T-helper 2 cell treated with Interferon-gamma antibody and Interleukin-4, amounts not matched to agents 5 μg/mL and 100 μg/mL, for 36 hours (primary cell): ENCODE results near the gene JARID2.

Source experiments
- DNase-seq: peaks from one replicate; pipeline ENCODE4 v3.0.0; 2021; ENCODE audit warnings: low spot score
- H3K27ac Mint-ChIP-seq: one replicate; pipeline ENCODE4 v1.8.0; 2021; ENCODE audit warnings: mild to moderate bottlenecking, mixed read lengths
- H3K27me3 Mint-ChIP-seq: one replicate; pipeline ENCODE4 v1.8.0; 2021; ENCODE audit warnings: low read depth, mixed read lengths
- H3K36me3 Mint-ChIP-seq: one replicate; pipeline ENCODE4 v1.8.0; 2021; ENCODE audit warnings: low read depth, mixed read lengths
- H3K4me1 Mint-ChIP-seq: one replicate; pipeline ENCODE4 v1.8.0; 2021; ENCODE audit warnings: low read depth, mixed read lengths
- H3K4me3 Mint-ChIP-seq: one replicate; pipeline ENCODE4 v1.8.0; 2022; ENCODE audit warnings: mild to moderate bottlenecking, moderate library complexity, mixed read lengths
- H3K9me3 Mint-ChIP-seq: one replicate; pipeline ENCODE4 v1.8.0; 2021; ENCODE audit warnings: mixed read lengths

JARID2 gene

DNA sequence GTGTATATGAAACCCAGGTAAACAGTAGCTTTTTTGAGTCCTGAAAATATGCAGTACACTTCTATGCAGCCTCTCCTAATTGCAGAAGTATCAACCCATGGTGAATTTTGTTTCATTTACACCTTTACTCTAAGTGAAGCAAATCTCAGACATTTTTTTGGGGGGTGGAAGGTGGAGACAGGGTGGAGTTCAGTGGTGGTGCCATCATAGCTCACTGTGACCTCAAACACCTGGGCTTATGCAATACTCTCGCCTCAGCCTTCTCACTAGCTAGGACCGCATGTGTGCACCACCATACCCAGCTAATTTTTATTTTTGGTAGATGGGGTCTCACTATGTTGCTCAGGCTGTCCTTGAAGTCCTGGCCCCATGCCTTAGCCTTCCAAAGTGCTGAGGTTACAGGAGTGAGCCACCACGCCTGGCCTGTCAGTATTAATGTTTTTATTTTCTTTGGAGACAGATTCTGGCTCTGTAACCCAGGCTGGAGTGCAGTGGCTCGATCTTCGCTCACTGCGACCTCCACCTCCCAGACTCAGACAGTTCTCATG lies 80.3 kb downstream of the JARID2 start:
- Mint-ChIP-seq H3K9me3 (no peaks in the 10 kb centered on the region), H3K27me3 (no peaks in the 10 kb centered on the region), H3K4me3 (no peak overlapping the region), H3K4me1 (peaks cover 73% of the 10 kb centered on the region), H3K36me3 (peaks cover 14% of the 10 kb centered on the region), H3K27ac (no peak overlapping the region)
- no peak for DNase-seq

DNA sequence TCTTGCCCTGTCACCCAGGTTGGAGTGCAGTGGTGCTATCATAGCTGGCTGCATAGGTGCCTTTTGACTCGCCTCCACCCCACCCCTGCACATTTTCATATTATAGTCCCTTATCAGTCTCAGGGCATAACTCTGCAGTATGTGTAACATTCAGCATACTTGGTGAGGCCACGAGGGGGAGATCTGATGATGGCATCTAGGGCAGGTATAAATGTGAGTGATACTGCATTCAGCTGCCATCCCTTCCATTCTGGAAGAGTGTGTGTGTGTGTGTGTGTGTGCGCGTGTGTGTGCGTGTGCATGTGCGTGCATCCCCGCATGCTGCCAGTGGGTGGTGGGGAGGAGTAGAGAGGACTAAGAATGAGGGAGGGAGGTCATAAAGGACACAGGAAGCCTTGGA lies 81.4 kb downstream of the JARID2 start:
- H3K4me1 Mint-ChIP-seq = peaks cover 71% of the 10 kb centered on the region
- H3K9me3 Mint-ChIP-seq = no peaks in the 10 kb centered on the region
- H3K27me3 Mint-ChIP-seq = no peaks in the 10 kb centered on the region
- DNase-seq = peak; percentile 40
- H3K4me3 Mint-ChIP-seq = no peak overlapping the region
- peaks cover 13% of the 10 kb centered on the region for H3K36me3 Mint-ChIP-seq
- peak overlapping the region; percentile 3 for H3K27ac Mint-ChIP-seq

DNA sequence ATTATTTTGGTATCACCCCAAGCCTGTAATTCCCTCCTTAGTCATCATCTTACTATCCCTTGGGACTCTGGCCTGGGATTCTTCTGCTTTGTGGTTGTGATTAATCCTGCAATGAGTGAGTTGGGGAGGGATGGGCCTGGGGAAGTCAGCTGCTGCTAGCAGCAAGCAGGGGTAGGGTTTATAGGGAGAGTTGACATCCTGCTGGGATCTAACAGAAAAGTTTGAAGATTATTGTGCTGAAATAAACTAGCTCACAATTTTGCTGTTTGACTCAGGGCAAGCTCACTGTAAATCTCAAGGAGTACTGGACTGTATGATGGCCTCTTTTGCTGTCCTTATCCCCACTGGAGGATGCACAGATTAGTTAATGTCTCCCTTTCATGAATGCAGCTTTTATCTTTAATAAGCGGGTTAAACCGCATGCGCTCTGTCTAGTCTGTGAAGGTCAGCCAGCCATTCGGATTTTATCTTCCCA lies 83.4 kb downstream of the JARID2 start:
- Mint-ChIP-seq H3K27me3 (no peaks in the 10 kb centered on the region), H3K4me1 (peaks cover 65% of the 10 kb centered on the region), H3K4me3 (peak overlapping the region; percentile 38), H3K36me3 (peaks cover 7% of the 10 kb centered on the region), H3K27ac (peak overlapping the region; percentile 68), H3K9me3 (no peaks in the 10 kb centered on the region)
- no peak for DNase-seq

DNA sequence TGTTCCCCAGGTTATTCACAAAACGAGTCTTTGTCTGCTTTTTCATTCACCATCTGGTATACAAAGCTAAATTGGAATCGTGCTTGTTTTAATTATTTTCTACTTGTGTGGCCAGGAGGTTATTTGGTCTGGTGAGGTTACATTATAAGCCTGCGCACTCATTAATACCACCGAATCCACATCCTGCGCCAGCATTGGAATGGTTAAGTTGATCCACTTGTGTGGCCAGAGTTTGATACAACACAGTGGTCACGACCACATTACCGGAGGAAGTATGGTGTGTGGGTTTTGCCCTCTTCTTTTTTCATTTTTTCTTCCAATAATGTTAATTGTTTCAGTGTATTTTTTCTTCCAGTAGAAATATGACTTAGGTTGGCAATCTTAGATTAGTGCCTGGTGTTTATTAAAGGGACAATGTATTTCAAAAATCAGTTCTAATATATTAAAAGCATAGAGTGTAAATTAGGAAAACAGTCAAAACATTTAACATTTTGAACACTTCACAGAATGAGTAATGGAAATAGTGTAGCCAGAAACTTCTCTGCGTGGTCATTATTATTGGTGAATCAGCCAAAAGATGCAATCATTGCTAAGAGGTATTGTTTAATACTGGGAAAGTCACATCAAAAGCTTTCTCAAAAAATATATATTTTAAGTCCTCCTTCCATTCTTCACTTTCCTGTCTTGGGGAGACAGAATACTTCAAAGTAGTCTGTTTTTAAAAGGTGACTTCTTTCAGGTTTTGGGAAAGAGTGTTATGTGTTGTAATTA lies 84.5 kb downstream of the JARID2 start:
- peak overlapping the region; percentile 38 for H3K4me3 Mint-ChIP-seq
- H3K27ac Mint-ChIP-seq = peak overlapping the region; percentile 68
- no peaks in the 10 kb centered on the region for H3K9me3 Mint-ChIP-seq
- no peaks in the 10 kb centered on the region for H3K27me3 Mint-ChIP-seq
- H3K36me3 Mint-ChIP-seq = peaks cover 5% of the 10 kb centered on the region
- H3K4me1 Mint-ChIP-seq = peaks cover 65% of the 10 kb centered on the region
- DNase-seq = no peak

DNA sequence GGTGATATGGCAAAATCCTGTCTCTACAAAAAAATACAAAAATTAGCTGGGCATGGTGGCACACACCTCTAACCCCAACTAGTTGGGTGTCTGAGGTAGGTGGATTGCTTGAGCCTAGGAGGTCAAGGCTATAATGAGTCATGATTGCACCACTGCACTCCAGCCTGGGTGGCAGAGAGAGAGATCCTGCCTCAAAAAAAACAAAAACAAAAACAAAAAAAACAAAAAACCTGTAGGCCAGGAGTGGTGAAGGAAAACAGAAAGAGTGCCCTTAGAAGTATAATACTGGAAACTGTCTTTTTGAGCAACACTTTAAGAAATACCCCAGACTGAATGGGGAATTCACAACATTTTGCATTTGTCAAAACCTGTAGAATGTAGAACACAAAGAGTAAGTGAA lies 85.3 kb downstream of the JARID2 start:
- peak overlapping the region; percentile 34 for H3K4me3 Mint-ChIP-seq
- DNase-seq = no peak

DNA sequence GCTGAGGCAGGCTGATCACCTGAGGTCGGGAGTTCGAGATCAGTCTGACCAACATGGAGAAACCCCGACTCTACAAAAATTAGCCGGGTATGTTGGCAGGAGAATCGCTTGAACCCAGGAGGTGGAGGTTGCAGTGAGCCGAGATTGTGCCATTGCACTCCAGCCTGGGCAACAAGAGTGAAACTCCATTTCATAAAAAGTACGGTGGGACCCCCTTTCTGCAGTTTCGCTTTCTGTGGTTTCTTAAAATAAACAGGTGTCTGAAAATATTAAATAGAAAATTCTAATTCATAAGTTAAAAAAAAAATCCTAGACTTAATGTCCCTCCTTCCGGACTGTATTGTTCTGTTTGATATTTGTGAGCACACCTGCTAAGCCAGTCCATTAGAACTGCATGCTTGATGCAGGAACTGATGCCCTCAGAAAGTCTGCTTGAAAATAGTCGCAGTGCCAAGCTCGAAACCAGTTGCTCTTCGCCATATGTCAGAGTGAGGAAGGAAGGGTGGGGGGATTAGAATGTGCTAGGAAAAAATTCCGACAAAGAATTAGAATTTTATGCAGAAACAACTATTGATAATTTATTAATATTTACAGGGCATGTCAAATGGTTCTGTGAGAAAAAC lies 85.9 kb downstream of the JARID2 start:
- no peak overlapping the region for H3K27ac Mint-ChIP-seq
- H3K4me1 Mint-ChIP-seq = peaks cover 65% of the 10 kb centered on the region
- no peak overlapping the region for H3K4me3 Mint-ChIP-seq
- DNase-seq = no peak
- no peaks in the 10 kb centered on the region for H3K9me3 Mint-ChIP-seq
- no peaks in the 10 kb centered on the region for H3K27me3 Mint-ChIP-seq
- H3K36me3 Mint-ChIP-seq = peaks cover 5% of the 10 kb centered on the region

More for the DNA sequence above, 85.3 kb downstream of the JARID2 start:
- Mint-ChIP-seq H3K27ac (peak overlapping the region; percentile 60), H3K36me3 (peaks cover 5% of the 10 kb centered on the region), H3K27me3 (no peaks in the 10 kb centered on the region), H3K4me1 (peaks cover 65% of the 10 kb centered on the region), H3K9me3 (no peaks in the 10 kb centered on the region)

DNA sequence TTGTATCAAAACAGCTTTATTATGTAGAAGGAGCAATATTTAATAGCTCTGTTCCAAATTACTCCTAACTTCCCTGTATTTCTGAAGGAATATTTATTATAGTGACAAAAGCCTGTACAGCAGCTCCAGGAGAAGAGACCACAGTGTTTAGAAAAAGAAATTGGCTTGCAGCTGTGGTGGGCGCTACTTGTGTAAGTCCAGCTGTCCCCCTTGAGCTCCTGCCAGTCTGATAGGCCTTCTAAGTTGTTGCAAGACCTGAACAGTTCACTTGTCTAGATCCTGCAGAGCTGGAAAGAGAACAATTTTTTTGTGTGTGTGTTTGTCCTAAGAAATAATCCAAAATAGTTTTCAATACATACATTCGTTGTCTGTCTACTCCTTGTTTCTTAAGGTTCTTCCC lies 86.6 kb downstream of the JARID2 start:
- DNase-seq = no peak
- peaks cover 64% of the 10 kb centered on the region for H3K4me1 Mint-ChIP-seq
- H3K9me3 Mint-ChIP-seq = no peaks in the 10 kb centered on the region
- no peak overlapping the region for H3K4me3 Mint-ChIP-seq
- no peak overlapping the region for H3K27ac Mint-ChIP-seq
- no peaks in the 10 kb centered on the region for H3K27me3 Mint-ChIP-seq
- H3K36me3 Mint-ChIP-seq = peaks cover 3% of the 10 kb centered on the region

DNA sequence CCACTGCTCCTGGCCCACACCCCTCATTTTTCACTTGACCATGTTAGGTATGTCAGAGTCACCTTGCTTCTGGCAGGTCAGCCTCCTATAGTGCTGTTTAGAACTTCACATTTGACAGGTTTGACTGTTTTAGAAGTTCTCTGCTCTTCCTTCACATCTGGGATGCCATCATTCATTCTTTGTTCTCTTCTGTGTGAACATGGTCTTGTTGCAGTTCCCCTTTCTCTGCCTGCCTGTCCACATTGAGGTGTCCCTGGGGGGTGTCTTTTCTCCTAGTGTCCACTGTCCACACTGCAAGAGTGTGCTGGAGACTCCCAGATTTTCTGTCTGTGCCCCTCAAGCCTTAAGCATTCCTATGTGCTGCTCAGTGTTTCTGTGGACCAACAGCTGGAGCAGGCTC lies 89.5 kb downstream of the JARID2 start:
- Mint-ChIP-seq H3K36me3 (peaks cover 1% of the 10 kb centered on the region), H3K4me1 (peaks cover 56% of the 10 kb centered on the region), H3K27me3 (no peaks in the 10 kb centered on the region), H3K9me3 (no peaks in the 10 kb centered on the region), H3K27ac (no peak overlapping the region), H3K4me3 (no peak overlapping the region)
- DNase-seq = no peak

DNA sequence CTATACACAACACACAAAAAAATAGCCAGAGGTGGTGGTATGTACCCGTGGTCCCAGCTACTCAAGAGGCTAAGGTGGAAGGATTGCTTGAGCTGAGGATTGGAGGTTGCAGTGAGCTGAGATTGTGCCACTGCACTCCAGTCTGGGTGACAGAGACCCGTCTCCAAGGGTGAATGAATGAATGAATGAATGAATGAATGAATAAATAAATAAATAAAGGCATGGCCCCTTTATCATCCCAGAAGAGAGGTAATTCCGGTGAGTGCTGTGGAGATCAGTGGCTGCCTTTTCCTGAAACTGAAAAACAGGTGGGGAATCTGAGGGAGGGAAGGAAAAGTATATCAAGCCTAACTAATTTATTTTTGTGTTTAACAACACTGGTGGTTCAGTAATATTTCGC lies 90.0 kb downstream of the JARID2 start:
- no peaks in the 10 kb centered on the region for H3K27me3 Mint-ChIP-seq
- peaks cover 56% of the 10 kb centered on the region for H3K4me1 Mint-ChIP-seq
- no peak overlapping the region for H3K27ac Mint-ChIP-seq
- H3K36me3 Mint-ChIP-seq = peaks cover 1% of the 10 kb centered on the region
- no peaks in the 10 kb centered on the region for H3K9me3 Mint-ChIP-seq
- DNase-seq = no peak
- H3K4me3 Mint-ChIP-seq = no peak overlapping the region

DNA sequence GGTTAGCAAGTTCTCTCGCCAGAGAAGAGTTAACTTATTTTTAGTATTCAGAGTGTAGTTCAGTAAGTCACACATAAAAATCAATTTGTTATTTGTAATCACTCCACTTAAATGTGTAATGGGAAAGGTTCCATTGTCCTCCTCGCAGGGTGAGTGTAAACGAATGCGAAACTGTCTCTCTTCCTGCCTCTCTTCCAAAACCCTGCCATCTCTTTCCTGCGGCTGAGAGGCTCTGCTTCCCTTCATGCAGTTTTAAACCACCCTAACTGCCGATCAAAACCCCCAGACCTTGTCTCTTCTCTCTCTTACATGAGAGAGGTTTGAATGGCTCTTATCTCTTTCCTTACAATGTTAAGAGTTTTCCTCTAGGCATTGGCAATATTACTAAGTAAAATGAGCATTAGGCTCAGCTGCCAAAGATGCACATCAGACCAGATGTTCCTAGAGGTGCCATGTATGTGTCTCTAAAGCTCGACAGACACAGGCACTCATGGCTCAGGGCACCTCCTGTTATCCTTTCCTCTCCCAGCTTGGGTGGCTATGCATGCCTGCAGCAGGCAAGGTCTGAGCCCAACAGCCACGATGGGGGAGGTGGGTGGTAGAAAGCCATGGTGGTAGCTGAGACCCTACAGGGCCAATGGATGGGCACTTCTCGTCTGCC lies 91.2 kb downstream of the JARID2 start:
- Mint-ChIP-seq H3K4me3 (peak overlapping the region; percentile 64), H3K27me3 (no peaks in the 10 kb centered on the region), H3K4me1 (peaks cover 58% of the 10 kb centered on the region), H3K9me3 (no peaks in the 10 kb centered on the region), H3K27ac (peak overlapping the region; percentile 61), H3K36me3 (no peaks in the 10 kb centered on the region)
- DNase-seq = no peak

DNA sequence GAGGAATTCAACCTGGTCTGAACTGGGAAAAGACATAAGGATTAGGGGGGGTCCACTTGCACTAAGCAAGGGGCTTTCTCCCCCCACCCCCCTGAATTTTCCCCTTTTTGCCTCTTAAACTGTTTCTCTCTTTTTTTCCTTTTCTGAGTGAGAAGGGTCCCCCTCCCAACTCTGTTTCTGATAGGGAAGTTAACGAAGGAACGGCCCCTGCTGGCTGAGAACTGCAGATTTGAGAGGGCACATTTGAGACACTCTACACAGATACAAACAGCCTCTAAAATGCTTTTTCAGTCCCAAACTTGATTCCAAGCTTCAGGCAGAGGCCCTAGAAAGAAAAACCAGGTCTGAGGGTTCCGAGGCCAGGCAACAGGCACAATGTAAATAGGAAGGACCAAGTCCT lies 91.7 kb downstream of the JARID2 start:
- Mint-ChIP-seq H3K27me3 (no peaks in the 10 kb centered on the region), H3K4me3 (no peak overlapping the region), H3K27ac (no peak overlapping the region), H3K4me1 (peaks cover 60% of the 10 kb centered on the region), H3K9me3 (no peaks in the 10 kb centered on the region), H3K36me3 (no peaks in the 10 kb centered on the region)
- no peak for DNase-seq

DNA sequence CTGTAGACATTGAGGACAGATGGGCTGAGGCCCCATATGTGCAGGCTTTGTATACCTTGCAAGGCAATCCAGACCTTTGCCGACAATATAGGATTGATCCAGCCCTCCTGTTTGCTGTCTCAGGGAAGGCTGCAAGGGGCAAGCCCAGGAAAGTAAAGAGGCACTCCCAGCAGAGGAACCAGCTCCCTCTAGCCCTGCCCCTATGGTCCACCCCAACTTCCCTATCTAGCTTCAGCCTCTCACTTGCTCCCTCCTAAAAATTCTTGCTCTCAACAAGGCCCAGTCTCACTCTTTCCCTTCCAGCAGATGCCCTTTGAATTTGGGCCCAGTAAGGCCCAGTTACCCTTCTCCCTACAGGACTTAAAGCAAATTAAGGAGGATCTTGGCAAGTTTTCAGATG lies 92.6 kb downstream of the JARID2 start:
- H3K9me3 Mint-ChIP-seq = no peaks in the 10 kb centered on the region

DNA sequence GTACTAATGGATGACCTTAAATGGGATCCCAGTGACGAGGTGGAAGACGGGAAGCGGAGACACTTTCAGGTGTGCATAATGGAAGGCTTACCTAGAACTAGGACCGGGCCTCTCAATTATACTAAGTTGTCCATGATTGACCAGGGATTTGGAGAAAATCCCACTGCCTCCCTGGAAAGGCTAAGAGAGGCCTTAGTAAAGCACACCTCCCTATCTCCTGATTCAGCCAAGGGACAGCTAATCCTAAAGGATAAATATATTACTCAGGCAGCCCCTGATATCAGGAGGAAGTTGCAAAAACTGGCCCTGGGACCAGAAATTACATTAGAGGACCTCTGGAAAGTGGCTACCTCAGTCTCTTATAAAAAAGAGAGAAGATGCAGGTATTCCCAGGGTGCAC lies 93.2 kb downstream of the JARID2 start:
- Mint-ChIP-seq H3K9me3 (no peaks in the 10 kb centered on the region), H3K4me1 (peaks cover 67% of the 10 kb centered on the region), H3K36me3 (no peaks in the 10 kb centered on the region), H3K27me3 (no peaks in the 10 kb centered on the region), H3K27ac (peak overlapping the region; percentile 45), H3K4me3 (no peak overlapping the region)
- DNase-seq = no peak

More for the DNA sequence above, 92.6 kb downstream of the JARID2 start:
- Mint-ChIP-seq H3K36me3 (no peaks in the 10 kb centered on the region), H3K27ac (peak overlapping the region; percentile 45), H3K27me3 (no peaks in the 10 kb centered on the region), H3K4me3 (no peak overlapping the region), H3K4me1 (peaks cover 63% of the 10 kb centered on the region)
- DNase-seq = no peak

DNA sequence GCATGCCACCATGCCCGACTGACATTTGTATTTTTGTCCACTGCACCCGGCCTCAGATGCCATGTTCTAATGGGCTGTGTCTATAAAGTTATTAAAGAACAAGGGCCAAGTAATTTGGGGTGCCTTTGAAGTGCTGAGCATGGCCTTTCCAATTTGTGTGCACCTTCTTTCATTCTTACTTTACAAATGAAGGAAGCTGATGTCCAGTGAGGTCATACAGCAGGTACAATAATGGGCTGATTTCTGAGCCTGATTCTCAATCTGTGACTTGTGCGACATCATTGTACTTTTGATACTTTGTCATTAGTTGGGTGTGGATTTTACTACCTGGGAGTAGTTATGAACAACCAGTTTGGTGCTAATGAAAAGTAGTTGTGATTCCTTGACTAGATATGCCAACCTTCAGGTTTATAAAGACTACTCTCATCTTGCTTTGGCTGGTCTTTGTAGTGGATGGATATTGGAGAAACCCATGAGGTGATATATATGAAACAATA lies 94.3 kb downstream of the JARID2 start:
- no peaks in the 10 kb centered on the region for H3K27me3 Mint-ChIP-seq
- no peaks in the 10 kb centered on the region for H3K9me3 Mint-ChIP-seq
- H3K4me1 Mint-ChIP-seq = peaks cover 70% of the 10 kb centered on the region
- no peak for DNase-seq
- H3K4me3 Mint-ChIP-seq = peak overlapping the region; percentile 70
- H3K36me3 Mint-ChIP-seq = no peaks in the 10 kb centered on the region
- peak overlapping the region; percentile 70 for H3K27ac Mint-ChIP-seq
